K562 (cell line): ENCODE measurements around the gene TAS2R31. TPM values are rescaled to one million over a fixed set of nuclear protein-coding genes. Genes with fewer than 3 reads are reported as not detected.

Experiments used
- ATAC-seq: fragments of 200-7000 bp; cut with Tn5 transposase; 3 replicates; pipeline ENCODE4 v1.9.1; 2020; ENCODE audit warnings: moderate library complexity
- BruUV-seq: library from RNA; stranded (reverse); fragments of 400-500 nt; replicated peaks from 2 replicates; lab custom pipeline; 2021; lab: Mats Ljungman, UMichigan
- CTCF ChIA-PET: fragments of 300-600 bp; formaldehyde crosslinking; extraction: SDS; loops from one replicate; lab custom pipeline; 2021; ENCODE audit warnings: low intra/inter-chr PET ratio; lab: Yijun Ruan, JAX
- POLR2A ChIA-PET: fragments of 300-600, 350-650 bp; sonication (Branson Sonifier 250); formaldehyde crosslinking; extraction: SDS; loops from one replicate; lab custom pipeline; 2021; ENCODE audit warnings: antibody characterized with exemption, inconsistent platforms; lab: Yijun Ruan, JAX
- DNase-seq, 4 experiments: peaks; one replicate each; pipeline versions ENCODE4 v3.0.0 to v3.0.0-alpha.2; 2011 to 2018; ENCODE audit warnings: low spot score in 3 of 4, mixed read lengths in 3 of 4; ENCODE audit errors: extremely low read depth in 1 of 4
- FAIRE-seq: peaks from 2 replicates; lab custom pipeline; 2011; peaks lifted over from hg19 to GRCh38; lab: Jason Lieb, UNC
- H2AFZ ChIP-seq: 2 replicates; pipeline ENCODE4 v1.6.0; 2011; ENCODE audit warnings: low read depth, low read length, control low read depth, inconsistent platforms
- H3K27ac ChIP-seq: fragments of 200-600 bp; 3 replicates; pipeline ENCODE4 v1.8.0; 2011; ENCODE audit warnings: low read depth, mild to moderate bottlenecking, control low read depth, inconsistent platforms, low read length, moderate library complexity, mixed read lengths; ENCODE audit errors: extremely low read depth
- H3K27me3 ChIP-seq, 2 experiments: fragments of 300-600 bp in 1 of 2; 2 replicates in 1 of 2; 3 replicates in 1 of 2; pipeline versions ENCODE4 v1.6.0 to v1.8.0; 2011; ENCODE audit warnings: inconsistent platforms in 2 of 2, low read length in 2 of 2, mild to moderate bottlenecking in 1 of 2, mixed read lengths in 1 of 2, moderate library complexity in 1 of 2; ENCODE audit not compliant: control insufficient read depth in 2 of 2, insufficient read depth in 2 of 2
- H3K36me3 ChIP-seq: fragments of 300-600 bp; 3 replicates; pipeline ENCODE4 v1.8.0; 2011; ENCODE audit warnings: mild to moderate bottlenecking, low read length, inconsistent platforms; ENCODE audit not compliant: control insufficient read depth, insufficient read depth
- H3K4me1 ChIP-seq, 2 experiments: fragments of 200-600 bp in 1 of 2; replicated peaks in 1 of 2; 2 replicates in 1 of 2; 3 replicates in 1 of 2; pipeline versions ENCODE4 v1.5.1 to v1.8.0; 2011; ENCODE audit warnings: inconsistent platforms in 2 of 2, low read length in 2 of 2, mild to moderate bottlenecking in 1 of 2, mixed read lengths in 1 of 2, moderate library complexity in 1 of 2; ENCODE audit not compliant: control insufficient read depth in 2 of 2, insufficient read depth in 2 of 2
- H3K4me2 ChIP-seq: 2 replicates; pipeline ENCODE4 v1.6.1; 2011; ENCODE audit warnings: low read length, control low read depth, inconsistent platforms, mixed read lengths; ENCODE audit not compliant: insufficient read depth
- H3K4me3 ChIP-seq: fragments of 200-600 bp; sonication (generic), shearing (Covaris generic); 2 replicates; pipeline ENCODE4 v1.5.1; 2016; ENCODE audit warnings: control low read depth, inconsistent platforms
- H3K79me2 ChIP-seq: fragments of 200-600 bp; 3 replicates; pipeline ENCODE4 v1.8.0; 2011; ENCODE audit warnings: low read length, inconsistent platforms; ENCODE audit not compliant: control insufficient read depth, insufficient read depth
- H3K9ac ChIP-seq, 2 experiments: 2 replicates each; pipeline versions ENCODE4 v1.6.0 to v1.6.1; 2011; ENCODE audit warnings: low read depth in 2 of 2, low read length in 2 of 2, control low read depth in 1 of 2, inconsistent platforms in 1 of 2, mild to moderate bottlenecking in 1 of 2, mixed read lengths in 1 of 2; ENCODE audit not compliant: insufficient read depth in 1 of 2
- H3K9me1 ChIP-seq: one replicate; pipeline ENCODE4 v1.6.0; 2011; ENCODE audit warnings: inconsistent platforms, mild to moderate bottlenecking, low read length, moderate library complexity; ENCODE audit not compliant: control insufficient read depth, insufficient read depth
- H3K9me3 ChIP-seq: replicated peaks from 2 replicates; pipeline ENCODE4 v1.5.1; 2011; ENCODE audit warnings: low read depth, low read length, inconsistent platforms; ENCODE audit not compliant: control insufficient read depth, insufficient read depth
- H4K20me1 ChIP-seq: replicated peaks from 2 replicates; pipeline ENCODE4 v1.6.1; 2011; ENCODE audit warnings: low read length, inconsistent platforms, mixed read lengths; ENCODE audit not compliant: control insufficient read depth, insufficient read depth
- CBX8 ChIP-seq: fragments of 200-600 bp; sonication (generic); IDR thresholded peaks from 2 replicates; pipeline ENCODE4 v1.6.1; 2012; ENCODE audit warnings: borderline replicate concordance, mixed run types, low read depth, mild to moderate bottlenecking, moderate library complexity, mixed read lengths, low read length, control low read depth, inconsistent platforms; ENCODE audit not compliant: poor library complexity, severe bottlenecking; ENCODE audit errors: extremely low read depth
- CREM ChIP-seq: IDR thresholded peaks from 2 replicates; pipeline ENCODE4 v1.6.1; 2014; ENCODE audit warnings: antibody characterized with exemption, low read depth
- FUS ChIP-seq: fragments of 200-400 bp; formaldehyde crosslinking; optimal IDR thresholded peaks from 2 replicates; pipeline ENCODE3; 2017; ENCODE audit warnings: low read depth, low read length
- HMG20A ChIP-seq: fragments of 450-650 bp; formaldehyde crosslinking; conservative IDR thresholded peaks from 2 replicates; pipeline ENCODE4 v1.4.0; 2020; ENCODE audit warnings: mild to moderate bottlenecking, mixed read lengths
- HNRNPH1 ChIP-seq: fragments of 200-400 bp; formaldehyde crosslinking; optimal IDR thresholded peaks from 2 replicates; pipeline ENCODE3; 2017; ENCODE audit warnings: low read depth, mild to moderate bottlenecking, low read length, moderate library complexity
- MCM5 ChIP-seq: fragments of 450-650 bp; IDR thresholded peaks from 2 replicates; pipeline ENCODE4 v1.6.1; 2016; ENCODE audit warnings: low read depth
- XRCC4 ChIP-seq: IDR thresholded peaks from one replicate; pipeline ENCODE4 v1.6.1; 2011; ENCODE audit not compliant: insufficient read depth, insufficient read length; ENCODE audit errors: extremely low read depth
- ZNF239 ChIP-seq: fragments of 250-450 bp; sonication (Bioruptor Pico); IDR thresholded peaks from 2 replicates; pipeline ENCODE4 v1.4.0; 2020; ENCODE audit warnings: mild to moderate bottlenecking
- WGBS: fragments of 100-300 bp; shearing (Covaris generic); methylation state at CpG from one replicate; pipeline ENCODE4 v1.1.6; 2016; ENCODE audit warnings: low coverage, mixed read lengths; ENCODE audit not compliant: insufficient coverage; ENCODE audit errors: missing lambda C conversion rate; 5-methylcytosine and 5-hydroxymethylcytosine counted together
- in situ Hi-C: fragments of 300-500 bp; cut with MboI; formaldehyde crosslinking; loops from 4 replicates; pipeline ENCODE4 v1.15.0; 2018; ENCODE audit warnings: inconsistent platforms, mixed read lengths
- intact Hi-C: fragments of 100-400 bp; cut with micrococcal nuclease; formaldehyde crosslinking; loops from 2 replicates; pipeline ENCODE4 v1.14.2; 2022
- polyA plus RNA-seq, 8 experiments: library from polyadenylated mRNA; depleted of rRNA in 4 of 8; stranded (reverse) in 5 of 8; unstranded in 3 of 8; fragments of >200 nt; fragmentation: Nextera tagmentation in 2 of 8; fragmentation: Illumina TruSeq in 1 of 8; extraction: Ambion mirVana in 2 of 8; extraction: Trizol in 1 of 8; gene quantifications; 2 replicates each; pipeline versions ENCODE4 v1.2.1 to v1.2.3, GENCODE V29; 2011 to 2014; ENCODE audit warnings: inconsistent platforms in 1 of 8, missing spikeins in 1 of 8
- total RNA-seq, 7 experiments: library from RNA; depleted of rRNA in 6 of 7; stranded (reverse); fragments of >200 nt in 6 of 7; fragmentation: Illumina TruSeq in 2 of 7; extraction: Trizol in 2 of 7; gene quantifications; 2 replicates each; pipeline versions ENCODE4 v1.2.1 to v1.2.3, GENCODE V29; 2011 to 2021; ENCODE audit warnings: low replicate concordance in 1 of 7
- TF ChIP-seq, protein P1 (sequence below): fragments of 150-350 bp; conservative IDR thresholded peaks from 2 replicates; pipeline ENCODE4 v1.6.1; 2014; ENCODE audit warnings: low read length
- TF ChIP-seq, protein P2 (sequence below): fragments of 450-650 bp; IDR thresholded peaks from 2 replicates; pipeline ENCODE4 v1.6.1; 2016; ENCODE audit warnings: missing biosample characterization, missing genetic modification characterization
- TF ChIP-seq, protein P3 (sequence below), 2 experiments: IDR thresholded peaks; 2 replicates each; pipeline ENCODE4 v1.6.1; 2011; ENCODE audit warnings: borderline replicate concordance in 1 of 2, control low read depth in 1 of 2, low read depth in 1 of 2, low read length in 1 of 2, mild to moderate bottlenecking in 1 of 2, mixed read lengths in 1 of 2, moderate library complexity in 1 of 2; ENCODE audit not compliant: insufficient read depth in 1 of 2, insufficient read length in 1 of 2, poor library complexity in 1 of 2, severe bottlenecking in 1 of 2; ENCODE audit errors: extremely low read depth in 1 of 2
- TF ChIP-seq, protein P4 (sequence below): fragments of 450-650 bp; IDR thresholded peaks from 2 replicates; pipeline ENCODE4 v1.6.1; 2016; ENCODE audit warnings: antibody characterized with exemption

TAS2R31 gene
- total and polyA plus RNA-seq, 9 of the 15 experiments (the other 6 are each of a cell fraction or from before 2014, with no cell fraction given) = 0.59 to 3.6 (median 1.4) TPM; not detected in 4

DNA sequence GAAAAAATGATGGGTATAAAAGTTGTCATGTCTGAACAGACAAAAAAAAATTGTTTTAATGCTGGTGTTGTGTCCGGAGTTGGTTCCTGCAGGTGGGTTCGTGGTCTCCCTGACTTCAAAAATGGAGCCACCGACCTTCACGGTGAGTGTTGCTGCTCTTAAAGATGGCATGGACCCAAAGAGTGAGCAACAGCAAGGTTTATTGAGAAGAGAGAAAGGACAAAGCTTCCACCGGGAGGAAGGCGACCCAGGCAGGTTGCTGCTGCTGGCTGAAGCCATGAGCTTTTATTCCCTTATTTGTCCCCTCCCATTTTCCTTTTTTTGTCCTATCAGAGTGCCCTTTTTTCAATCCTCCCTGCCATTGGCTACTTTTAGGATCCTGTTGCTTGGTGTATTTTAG is at the start of gene TAS2R31 (continued):
- TF ChIP-seq, protein P1, sequence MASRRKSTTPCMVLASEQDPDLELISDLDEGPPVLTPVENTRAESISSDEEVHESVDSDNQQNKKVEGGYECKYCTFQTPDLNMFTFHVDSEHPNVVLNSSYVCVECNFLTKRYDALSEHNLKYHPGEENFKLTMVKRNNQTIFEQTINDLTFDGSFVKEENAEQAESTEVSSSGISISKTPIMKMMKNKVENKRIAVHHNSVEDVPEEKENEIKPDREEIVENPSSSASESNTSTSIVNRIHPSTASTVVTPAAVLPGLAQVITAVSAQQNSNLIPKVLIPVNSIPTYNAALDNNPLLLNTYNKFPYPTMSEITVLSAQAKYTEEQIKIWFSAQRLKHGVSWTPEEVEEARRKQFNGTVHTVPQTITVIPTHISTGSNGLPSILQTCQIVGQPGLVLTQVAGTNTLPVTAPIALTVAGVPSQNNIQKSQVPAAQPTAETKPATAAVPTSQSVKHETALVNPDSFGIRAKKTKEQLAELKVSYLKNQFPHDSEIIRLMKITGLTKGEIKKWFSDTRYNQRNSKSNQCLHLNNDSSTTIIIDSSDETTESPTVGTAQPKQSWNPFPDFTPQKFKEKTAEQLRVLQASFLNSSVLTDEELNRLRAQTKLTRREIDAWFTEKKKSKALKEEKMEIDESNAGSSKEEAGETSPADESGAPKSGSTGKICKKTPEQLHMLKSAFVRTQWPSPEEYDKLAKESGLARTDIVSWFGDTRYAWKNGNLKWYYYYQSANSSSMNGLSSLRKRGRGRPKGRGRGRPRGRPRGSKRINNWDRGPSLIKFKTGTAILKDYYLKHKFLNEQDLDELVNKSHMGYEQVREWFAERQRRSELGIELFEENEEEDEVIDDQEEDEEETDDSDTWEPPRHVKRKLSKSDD = no peak
- no peak for TF ChIP-seq CREM
- TF ChIP-seq CBX8 = no peak
- TF ChIP-seq XRCC4 = no peak

DNA sequence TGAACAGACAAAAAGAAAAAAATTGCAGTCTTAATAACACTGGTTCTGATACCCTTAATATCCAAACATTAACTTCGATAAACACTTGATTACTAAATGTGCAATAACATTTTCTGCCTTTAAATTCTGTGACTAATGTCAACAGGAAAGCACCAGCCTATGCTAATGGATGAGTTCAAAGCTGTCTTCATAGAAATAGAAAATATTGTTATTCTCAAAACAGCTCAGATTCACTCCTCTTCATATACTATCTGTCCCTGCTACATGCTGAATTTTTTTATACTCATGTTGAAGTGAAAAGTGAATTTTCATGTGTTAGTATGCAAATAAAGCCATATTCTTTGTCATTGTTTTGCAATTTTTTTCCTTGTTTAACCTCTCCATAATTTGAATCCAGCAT is 47.0 kb upstream of the TAS2R31 start:
- H3K79me2 ChIP-seq = no peaks in the 10 kb centered on the region
- CTCF ChIA-PET = no interaction called here
- H3K4me2 ChIP-seq = no peak overlapping the region
- no TSS peak for BruUV-seq
- no peak overlapping the region for H3K4me3 ChIP-seq
- DNase-seq (no peak), FAIRE-seq (no peak), ATAC-seq (no peak)
- no peak overlapping the region for H2AFZ ChIP-seq
- POLR2A ChIA-PET = no interaction called here
- WGBS = no CpG with 5 or more reads among the region's 1 CpG
- H3K9me1 ChIP-seq = no peaks in the 10 kb centered on the region
- H3K9ac ChIP-seq = no peak overlapping the region
- H3K9me3 ChIP-seq = no peaks in the 10 kb centered on the region
- no peaks in the 10 kb centered on the region for H3K27me3 ChIP-seq
- intact Hi-C loops = no loop called here
- no peaks in the 10 kb centered on the region for H4K20me1 ChIP-seq
- H3K27ac ChIP-seq = no peak overlapping the region
- H3K4me1 ChIP-seq = no peaks in the 10 kb centered on the region
- no peaks in the 10 kb centered on the region for H3K36me3 ChIP-seq
- in situ Hi-C loops = no loop called here
- TF ChIP-seq, protein P2, sequence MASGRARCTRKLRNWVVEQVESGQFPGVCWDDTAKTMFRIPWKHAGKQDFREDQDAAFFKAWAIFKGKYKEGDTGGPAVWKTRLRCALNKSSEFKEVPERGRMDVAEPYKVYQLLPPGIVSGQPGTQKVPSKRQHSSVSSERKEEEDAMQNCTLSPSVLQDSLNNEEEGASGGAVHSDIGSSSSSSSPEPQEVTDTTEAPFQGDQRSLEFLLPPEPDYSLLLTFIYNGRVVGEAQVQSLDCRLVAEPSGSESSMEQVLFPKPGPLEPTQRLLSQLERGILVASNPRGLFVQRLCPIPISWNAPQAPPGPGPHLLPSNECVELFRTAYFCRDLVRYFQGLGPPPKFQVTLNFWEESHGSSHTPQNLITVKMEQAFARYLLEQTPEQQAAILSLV (tag) = no peak
- TF ChIP-seq, protein P3, sequence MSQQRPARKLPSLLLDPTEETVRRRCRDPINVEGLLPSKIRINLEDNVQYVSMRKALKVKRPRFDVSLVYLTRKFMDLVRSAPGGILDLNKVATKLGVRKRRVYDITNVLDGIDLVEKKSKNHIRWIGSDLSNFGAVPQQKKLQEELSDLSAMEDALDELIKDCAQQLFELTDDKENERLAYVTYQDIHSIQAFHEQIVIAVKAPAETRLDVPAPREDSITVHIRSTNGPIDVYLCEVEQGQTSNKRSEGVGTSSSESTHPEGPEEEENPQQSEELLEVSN (IDR thresholded peaks at IDR 0.05; ENCODE audit: borderline replicate concordance in 1 of 2, extremely low read depth in 1 of 2, insufficient read depth in 1 of 2, insufficient read length in 1 of 2, low read depth in 1 of 2, low read length in 1 of 2, poor library complexity in 1 of 2, severe bottlenecking in 1 of 2) = no peak
- TF ChIP-seq MCM5 (no peak), HNRNPH1 (no peak), FUS (no peak), HMG20A (CRISPR knock-in tag) (no peak), ZNF239 (no peak)
- TF ChIP-seq, protein P4, sequence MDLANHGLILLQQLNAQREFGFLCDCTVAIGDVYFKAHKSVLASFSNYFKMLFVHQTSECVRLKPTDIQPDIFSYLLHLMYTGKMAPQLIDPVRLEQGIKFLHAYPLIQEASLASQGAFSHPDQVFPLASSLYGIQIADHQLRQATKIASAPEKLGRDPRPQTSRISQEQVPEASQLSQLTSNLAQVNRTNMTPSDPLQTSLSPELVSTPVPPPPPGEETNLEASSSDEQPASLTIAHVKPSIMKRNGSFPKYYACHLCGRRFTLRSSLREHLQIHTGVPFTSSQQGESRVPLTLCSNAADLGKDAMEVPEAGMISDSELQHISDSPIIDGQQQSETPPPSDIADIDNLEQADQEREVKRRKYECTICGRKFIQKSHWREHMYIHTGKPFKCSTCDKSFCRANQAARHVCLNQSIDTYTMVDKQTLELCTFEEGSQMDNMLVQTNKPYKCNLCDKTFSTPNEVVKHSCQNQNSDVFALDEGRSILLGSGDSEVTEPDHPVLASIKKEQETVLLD = no peak
